Activated T-helper 1 cell treated with Interleukin-2 at 50 U/mL for 16 hours (primary cell): ENCODE measurements around the gene FMN2.

Experiments
- DNase-seq: peaks from one replicate; pipeline ENCODE4 v3.0.0-alpha.2; 2020; ENCODE audit warnings: low read depth

Gene FMN2

GRCh38 chr1:240098534-240098933 is 6.9 kb downstream of the FMN2 start:
- no peak for DNase-seq

- no peak for DNase-seq
Measured at GRCh38 chr1:240099329-240099728, 7.6 kb downstream of the FMN2 start.

- DNase-seq: no peak
Measured at GRCh38 chr1:240099748-240100147, 8.1 kb downstream of the FMN2 start.

GRCh38 chr1:240100371-240100934 is 8.8 kb downstream of the FMN2 start:
- DNase-seq: no peak

GRCh38 chr1:240101306-240101705 is 9.6 kb downstream of the FMN2 start:
- no peak for DNase-seq

- no peak for DNase-seq
Measured at GRCh38 chr1:240101737-240102136, 10.1 kb downstream of the FMN2 start.

- no peak for DNase-seq
Measured at GRCh38 chr1:240104672-240105071, 13.0 kb downstream of the FMN2 start.

- DNase-seq: no peak
Measured at GRCh38 chr1:240107058-240107684, 15.5 kb downstream of the FMN2 start.

GRCh38 chr1:240109130-240109529 is 17.4 kb downstream of the FMN2 start:
- no peak for DNase-seq

- DNase-seq: no peak
Measured at GRCh38 chr1:240109920-240110636, 18.4 kb downstream of the FMN2 start.

GRCh38 chr1:240111558-240111957 is 19.9 kb downstream of the FMN2 start:
- DNase-seq: no peak

- DNase-seq: no peak
Measured at GRCh38 chr1:240114222-240114621, 22.5 kb downstream of the FMN2 start.

- no peak for DNase-seq
Measured at GRCh38 chr1:240115831-240116230, 24.1 kb downstream of the FMN2 start.

- DNase-seq: no peak
Measured at GRCh38 chr1:240116831-240117769, 25.4 kb downstream of the FMN2 start.

GRCh38 chr1:240117930-240118329 is 26.2 kb downstream of the FMN2 start:
- no peak for DNase-seq

- no peak for DNase-seq
Measured at GRCh38 chr1:240122639-240123613, 31.2 kb downstream of the FMN2 start.

GRCh38 chr1:240126821-240127220 is 35.1 kb downstream of the FMN2 start:
- DNase-seq: no peak

- no peak for DNase-seq
Measured at GRCh38 chr1:240128366-240128765, 36.7 kb downstream of the FMN2 start.

- DNase-seq: no peak
Measured at GRCh38 chr1:240134113-240134512, 42.4 kb downstream of the FMN2 start.

- no peak for DNase-seq
Measured at GRCh38 chr1:240134596-240134995, 42.9 kb downstream of the FMN2 start.

GRCh38 chr1:240136402-240136801 is 44.7 kb downstream of the FMN2 start:
- DNase-seq: no peak
